ENCODE results near the gene SLAMF8.

The SLAMF8 gene

GRCh38 chr1:159849626-159850366, 23.1 kb downstream of the SLAMF8 start:
- peak; percentile 27 for DNase-seq

- DNase-seq, result no peak
Measured at GRCh38 chr1:159851407-159851806, 24.7 kb downstream of the SLAMF8 start.

- no peak for DNase-seq
Measured at GRCh38 chr1:159853417-159854115, 26.9 kb downstream of the SLAMF8 start.

GRCh38 chr1:159854116-159854692, 27.5 kb downstream of the SLAMF8 start:
- DNase-seq, result no peak

- DNase-seq, result peak; percentile 67
Measured at GRCh38 chr1:159854693-159855192, 28.1 kb downstream of the SLAMF8 start.

GRCh38 chr1:159855709-159856108, 29.0 kb downstream of the SLAMF8 start:
- no peak for DNase-seq

GRCh38 chr1:159856576-159856975, 29.9 kb downstream of the SLAMF8 start:
- DNase-seq, result no peak

GRCh38 chr1:159857889-159858288, 31.2 kb downstream of the SLAMF8 start:
- no peak for DNase-seq

GRCh38 chr1:159859767-159860322, 33.2 kb downstream of the SLAMF8 start:
- no peak for DNase-seq

- no peak for DNase-seq
Measured at GRCh38 chr1:159860456-159860855, 33.8 kb downstream of the SLAMF8 start.

GRCh38 chr1:159861218-159861617, 34.5 kb downstream of the SLAMF8 start:
- no peak for DNase-seq

- no peak for DNase-seq
Measured at GRCh38 chr1:159862031-159862430, 35.4 kb downstream of the SLAMF8 start.

- no peak for DNase-seq
Measured at GRCh38 chr1:159862557-159862956, 35.9 kb downstream of the SLAMF8 start, which contains the start of gene VSIG8. TSS of gene VSIG8 (minus strand) at chr1:159862657. CDS start at chr1:159862521, 136 bp downstream.

GRCh38 chr1:159864262-159864661, 37.6 kb downstream of the SLAMF8 start:
- DNase-seq, result no peak

- DNase-seq, result no peak
Measured at GRCh38 chr1:159866066-159866465, 39.4 kb downstream of the SLAMF8 start.

- no peak for DNase-seq
Measured at GRCh38 chr1:159866905-159867663, 40.4 kb downstream of the SLAMF8 start.

GRCh38 chr1:159867664-159868026, 41.0 kb downstream of the SLAMF8 start:
- DNase-seq, result no peak

GRCh38 chr1:159868766-159869165, 42.1 kb downstream of the SLAMF8 start:
- DNase-seq, result no peak

- peak; percentile 25 for DNase-seq
Measured at GRCh38 chr1:159869173-159869572, 42.5 kb downstream of the SLAMF8 start.

GRCh38 chr1:159869607-159870006, 42.9 kb downstream of the SLAMF8 start:
- no peak for DNase-seq

GRCh38 chr1:159870704-159871103, 44.0 kb downstream of the SLAMF8 start:
- no peak for DNase-seq

- no peak for DNase-seq
Measured at GRCh38 chr1:159872891-159873290, 46.2 kb downstream of the SLAMF8 start.

All from T1000 (cell line).